Central memory CD8-positive, alpha-beta T cell (primary cell): ENCODE measurements around the gene LMO7.
"Not testable (repeated sequence)": the region's sequence is repeated elsewhere in the genome, so short reads cannot be mapped to it uniquely, and the experiment has no call there.

Source experiments
- ATAC-seq: fragments of 150-1000 bp; cut with Tn5 transposase; replicated peaks from 2 replicates; pipeline ENCODE4 v1.10.0; 2022; ENCODE audit warnings: mild to moderate bottlenecking, moderate FRiP score, moderate number of reproducible peaks; ENCODE audit not compliant: poor library complexity, severe bottlenecking; ENCODE audit errors: extremely low read depth
- DNase-seq, 2 donors: peaks; one replicate each; pipeline ENCODE4 v3.0.0; 2021; ENCODE audit warnings: low spot score in 2 of 2
- H3K27ac Mint-ChIP-seq: one replicate; pipeline ENCODE4 v1.8.0; 2022; ENCODE audit warnings: low read depth, mild to moderate bottlenecking, moderate library complexity, mixed read lengths
- H3K27me3 Mint-ChIP-seq: one replicate; pipeline ENCODE4 v1.8.0; 2022; ENCODE audit warnings: mixed read lengths
- H3K36me3 Mint-ChIP-seq: one replicate; pipeline ENCODE4 v1.8.0; 2022; ENCODE audit warnings: mild to moderate bottlenecking, moderate library complexity, mixed read lengths; ENCODE audit not compliant: insufficient read depth
- H3K4me1 Mint-ChIP-seq: one replicate; pipeline ENCODE4 v1.8.0; 2022; ENCODE audit warnings: mixed read lengths
- H3K4me3 Mint-ChIP-seq: one replicate; pipeline ENCODE4 v1.8.0; 2022; ENCODE audit warnings: mild to moderate bottlenecking, moderate library complexity, mixed read lengths
- H3K9me3 Mint-ChIP-seq: one replicate; pipeline ENCODE4 v1.8.0; 2022; ENCODE audit warnings: mixed read lengths

Gene LMO7

DNA sequence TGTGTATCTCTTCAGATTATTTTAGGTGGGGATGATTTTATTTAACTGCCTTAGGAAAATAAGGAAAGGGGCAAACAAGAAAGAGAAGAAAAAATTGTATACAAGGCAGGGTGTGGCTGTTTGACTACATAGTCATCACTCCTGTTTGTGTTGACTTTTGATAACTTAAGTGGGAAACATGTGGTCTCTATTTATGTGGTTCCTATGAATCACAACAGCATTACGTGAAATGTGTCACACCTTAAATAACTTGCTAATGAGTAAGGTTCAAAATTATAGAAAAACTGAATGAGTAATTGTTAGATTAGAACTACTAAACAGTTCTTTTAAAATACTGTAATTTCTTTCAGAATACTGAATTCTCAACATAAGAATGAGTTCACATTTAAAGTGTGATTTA is 69.3 kb downstream of the LMO7 start:
- no peaks in the 10 kb centered on the region for H3K4me1 Mint-ChIP-seq
- no peak overlapping the region for H3K27ac Mint-ChIP-seq
- H3K4me3 Mint-ChIP-seq = no peak overlapping the region
- no peaks in the 10 kb centered on the region for H3K36me3 Mint-ChIP-seq
- no peaks in the 10 kb centered on the region for H3K9me3 Mint-ChIP-seq
- ATAC-seq = peak; percentile 71
- H3K27me3 Mint-ChIP-seq = no peaks in the 10 kb centered on the region
- DNase-seq = no peak

DNA sequence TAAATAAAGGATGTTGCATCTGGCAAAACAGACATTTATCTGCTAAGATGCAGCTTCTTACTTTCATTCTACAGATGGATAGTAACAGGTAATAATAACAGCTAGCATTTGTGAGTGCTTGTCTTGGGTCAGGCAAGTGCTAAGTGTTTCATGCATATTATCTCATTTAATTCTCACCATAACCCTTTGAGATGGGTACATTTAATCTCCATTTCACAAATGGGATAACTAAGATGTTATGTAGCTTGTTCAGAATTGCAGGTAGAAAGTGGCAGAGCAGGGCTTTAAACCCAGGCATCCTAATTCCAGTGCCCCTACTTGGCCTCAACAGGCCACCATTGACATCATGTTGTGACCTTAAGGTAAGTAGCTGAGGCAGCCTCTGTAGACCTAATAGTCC is 69.8 kb downstream of the LMO7 start:
- H3K36me3 Mint-ChIP-seq = no peaks in the 10 kb centered on the region
- H3K4me3 Mint-ChIP-seq = no peak overlapping the region
- DNase-seq = no peak
- peak; percentile 24 for ATAC-seq
- no peaks in the 10 kb centered on the region for H3K4me1 Mint-ChIP-seq
- no peak overlapping the region for H3K27ac Mint-ChIP-seq
- H3K9me3 Mint-ChIP-seq = no peaks in the 10 kb centered on the region
- no peaks in the 10 kb centered on the region for H3K27me3 Mint-ChIP-seq

DNA sequence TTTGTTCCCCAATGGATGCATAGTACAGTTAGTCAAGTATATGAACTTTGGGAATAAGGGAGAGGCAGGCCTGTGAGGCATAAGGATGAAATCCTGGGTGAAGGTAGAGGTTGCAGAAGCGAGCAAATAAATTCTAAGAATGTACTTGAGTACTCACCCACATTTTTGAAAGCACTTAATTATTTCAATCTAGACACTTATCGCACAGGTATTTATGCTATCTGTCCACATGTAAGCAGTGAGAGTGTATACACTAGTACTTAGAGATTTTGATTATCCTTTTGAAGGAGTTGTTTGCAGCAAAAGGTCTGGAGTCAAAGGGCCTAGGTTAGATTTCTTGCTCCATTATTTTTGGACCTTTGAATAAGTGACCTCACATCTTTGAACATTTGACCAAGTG is 77.7 kb downstream of the LMO7 start:
- no peaks in the 10 kb centered on the region for H3K4me1 Mint-ChIP-seq
- no peaks in the 10 kb centered on the region for H3K27me3 Mint-ChIP-seq
- ATAC-seq = no peak
- H3K36me3 Mint-ChIP-seq = no peaks in the 10 kb centered on the region
- DNase-seq = no peak
- no peak overlapping the region for H3K4me3 Mint-ChIP-seq
- H3K9me3 Mint-ChIP-seq = no peaks in the 10 kb centered on the region
- H3K27ac Mint-ChIP-seq = no peak overlapping the region

DNA sequence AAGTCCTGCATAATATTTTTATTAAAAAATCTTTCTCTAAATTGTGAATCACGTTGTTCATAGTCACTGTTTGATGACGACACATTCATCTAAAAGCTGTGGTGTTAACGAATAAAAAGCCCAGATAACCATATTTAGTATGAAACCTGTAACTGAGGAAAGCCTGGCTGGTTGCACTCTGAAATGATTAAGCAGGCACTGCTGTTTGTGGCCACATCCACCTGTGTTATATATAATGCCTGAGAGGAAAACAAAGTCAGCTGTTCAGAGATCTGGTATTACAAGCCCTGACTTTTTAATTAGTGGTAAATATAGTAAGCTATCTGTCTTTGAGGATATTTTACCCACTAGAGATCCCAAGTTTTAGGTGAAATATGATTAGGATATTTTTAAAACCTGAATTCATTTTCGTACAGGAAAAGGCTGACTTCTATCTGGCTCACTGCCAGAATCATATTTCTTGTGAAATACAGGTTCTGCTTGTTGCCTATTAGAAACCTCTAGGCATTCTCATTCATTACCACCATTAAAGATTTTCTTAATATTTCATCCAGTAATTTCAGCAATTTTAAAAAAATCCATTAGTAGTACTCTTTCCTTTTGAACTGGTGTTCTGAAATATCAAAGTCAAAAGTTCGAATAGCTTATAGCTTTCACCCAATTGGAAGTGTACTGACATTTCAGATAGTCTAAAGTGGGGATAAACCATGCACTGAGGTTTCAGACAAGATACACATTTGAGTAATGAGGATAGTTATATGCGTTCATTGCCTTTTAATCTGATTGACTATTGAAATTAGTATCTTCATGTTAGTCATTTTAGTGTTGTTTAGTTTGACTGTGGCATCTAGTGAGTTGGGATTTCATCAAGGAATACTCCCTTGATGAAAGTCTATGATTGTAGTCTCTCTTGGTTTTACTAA is 79.7 kb downstream of the LMO7 start:
- Mint-ChIP-seq H3K4me1 (no peaks in the 10 kb centered on the region), H3K36me3 (no peaks in the 10 kb centered on the region), H3K27me3 (no peaks in the 10 kb centered on the region), H3K9me3 (no peaks in the 10 kb centered on the region), H3K27ac (no peak overlapping the region), H3K4me3 (no peak overlapping the region)
- no peak for ATAC-seq
- no peak for DNase-seq

DNA sequence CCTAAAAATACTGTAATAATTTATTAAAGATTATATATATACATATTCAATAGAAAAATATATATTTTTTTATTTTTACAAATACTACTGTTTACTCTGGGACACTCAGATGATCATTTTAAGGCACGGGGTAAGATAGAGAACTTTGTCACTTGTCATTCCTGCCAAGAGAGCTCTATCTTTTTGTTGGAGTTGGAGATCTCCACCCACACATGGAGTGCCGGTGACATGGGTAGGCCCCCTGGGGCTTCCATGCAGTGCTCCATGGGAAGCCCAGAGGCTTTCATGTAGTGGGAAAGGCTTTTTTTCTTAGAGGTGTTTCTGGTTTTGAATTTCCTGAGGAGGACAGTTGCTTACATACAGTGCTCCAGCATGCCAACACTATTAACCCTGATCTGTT is 81.4 kb downstream of the LMO7 start:
- Mint-ChIP-seq H3K4me1 (no peaks in the 10 kb centered on the region), H3K36me3 (no peaks in the 10 kb centered on the region), H3K4me3 (no peak overlapping the region), H3K27ac (no peak overlapping the region), H3K27me3 (no peaks in the 10 kb centered on the region), H3K9me3 (no peaks in the 10 kb centered on the region)
- DNase-seq = no peak
- ATAC-seq = no peak

DNA sequence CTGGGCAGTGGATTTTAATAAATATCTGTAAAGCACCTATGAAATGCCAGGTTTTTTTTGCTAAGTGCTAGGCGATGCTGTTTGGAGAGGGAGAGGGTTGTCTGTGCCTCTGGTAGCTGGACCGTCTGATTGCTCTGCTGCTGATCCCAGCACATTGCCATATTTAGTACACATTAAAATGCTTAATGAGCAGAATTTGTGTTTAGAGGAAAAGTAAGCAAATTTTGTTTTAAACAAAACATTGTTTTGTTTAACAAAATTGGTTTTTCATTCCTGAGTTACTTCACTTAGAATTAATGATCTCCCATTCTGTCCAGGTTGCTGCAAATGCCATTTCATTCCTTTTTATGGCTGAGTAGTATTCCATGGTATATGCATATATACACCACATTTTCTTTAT is 85.2 kb downstream of the LMO7 start:
- Mint-ChIP-seq H3K4me1 (no peaks in the 10 kb centered on the region), H3K36me3 (no peaks in the 10 kb centered on the region)

DNA sequence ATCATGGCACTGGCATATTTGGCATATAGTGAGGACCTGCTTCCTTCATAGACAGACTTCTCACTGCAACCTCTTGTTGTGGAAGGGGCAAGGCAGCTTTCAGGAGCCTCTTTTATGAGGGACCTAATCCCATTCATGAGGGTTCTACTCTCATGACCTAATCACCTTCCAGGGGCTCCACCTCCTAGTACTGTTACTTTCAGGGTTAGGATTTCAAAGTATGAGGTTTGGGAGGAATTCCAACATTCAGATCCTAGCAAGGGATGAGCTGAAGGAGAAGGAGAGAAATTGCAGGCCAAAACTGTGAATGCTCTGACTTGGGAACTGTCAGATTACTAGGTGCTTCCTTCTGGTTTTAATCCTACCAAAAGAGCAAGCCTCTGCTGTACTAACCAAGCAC is 87.8 kb downstream of the LMO7 start:
- H3K27me3 Mint-ChIP-seq = no peaks in the 10 kb centered on the region
- no peaks in the 10 kb centered on the region for H3K9me3 Mint-ChIP-seq
- DNase-seq (no peak), ATAC-seq (no peak)
- no peaks in the 10 kb centered on the region for H3K4me1 Mint-ChIP-seq
- H3K4me3 Mint-ChIP-seq = no peak overlapping the region
- no peak overlapping the region for H3K27ac Mint-ChIP-seq
- H3K36me3 Mint-ChIP-seq = peaks cover 2% of the 10 kb centered on the region

More for the DNA sequence above, 85.2 kb downstream of the LMO7 start:
- no peak overlapping the region for H3K27ac Mint-ChIP-seq
- no peak for ATAC-seq
- no peaks in the 10 kb centered on the region for H3K9me3 Mint-ChIP-seq
- H3K27me3 Mint-ChIP-seq = no peaks in the 10 kb centered on the region
- no peak overlapping the region for H3K4me3 Mint-ChIP-seq
- DNase-seq = no peak

DNA sequence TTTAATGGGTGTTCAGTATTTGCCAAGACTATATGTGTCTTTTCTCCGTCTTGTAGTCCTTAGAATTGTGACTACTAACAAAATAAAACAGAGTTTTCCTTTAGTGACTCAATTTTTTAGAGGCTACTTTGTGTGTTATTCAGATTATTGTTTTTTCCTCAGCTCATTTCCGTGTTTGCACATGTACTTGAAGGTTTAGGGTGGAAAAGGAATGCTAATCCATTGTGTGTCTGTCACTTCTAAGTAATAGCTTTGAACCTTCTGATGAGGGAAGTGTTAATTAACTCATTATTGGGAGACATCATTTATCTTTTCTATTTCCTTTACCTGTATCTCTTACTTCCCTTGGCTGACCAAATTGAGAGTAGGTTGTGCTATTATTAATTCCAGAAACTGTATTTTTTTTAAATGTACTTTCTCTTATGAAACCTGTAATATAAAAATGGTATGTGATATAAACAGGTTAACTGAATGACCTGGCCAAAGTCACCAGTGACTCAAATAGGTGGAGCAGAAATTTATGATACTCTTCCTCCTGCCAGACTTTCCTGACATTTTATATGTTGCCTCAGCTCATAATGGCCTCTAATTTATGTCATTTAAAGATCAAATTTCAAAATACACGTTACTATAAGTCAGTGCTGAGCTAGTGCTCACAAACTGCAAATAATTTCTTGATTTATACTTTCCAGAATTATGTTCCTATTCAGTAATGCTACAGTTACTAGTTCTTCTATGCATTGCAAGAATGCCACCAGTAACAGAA is 88.8 kb downstream of the LMO7 start:
- Mint-ChIP-seq H3K27me3 (no peaks in the 10 kb centered on the region), H3K4me3 (no peak overlapping the region), H3K36me3 (peaks cover 2% of the 10 kb centered on the region), H3K4me1 (no peaks in the 10 kb centered on the region), H3K27ac (no peak overlapping the region), H3K9me3 (no peaks in the 10 kb centered on the region)
- DNase-seq = no peak
- ATAC-seq = no peak

DNA sequence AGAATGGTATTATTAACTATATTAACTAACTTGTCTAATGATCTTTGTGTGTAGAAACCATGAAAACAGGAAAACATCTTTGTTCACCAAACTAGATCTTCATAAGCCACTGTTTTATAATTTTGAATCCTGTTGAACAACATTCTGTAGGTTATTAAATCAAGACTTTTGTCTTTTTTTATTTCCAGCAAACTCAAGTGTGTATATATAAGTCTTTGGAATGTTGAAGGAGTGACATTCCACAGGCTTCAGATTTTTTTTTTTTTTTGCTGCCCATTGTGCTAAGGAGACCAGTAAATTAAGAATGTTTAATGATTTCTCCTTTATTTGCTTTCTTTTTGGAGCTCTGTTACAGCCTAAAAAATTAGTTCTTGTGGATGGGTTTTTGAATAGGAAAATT is 89.6 kb downstream of the LMO7 start:
- H3K9me3 Mint-ChIP-seq = no peaks in the 10 kb centered on the region
- peaks cover 2% of the 10 kb centered on the region for H3K36me3 Mint-ChIP-seq
- H3K27ac Mint-ChIP-seq = no peak overlapping the region
- no peak for DNase-seq
- H3K4me3 Mint-ChIP-seq = no peak overlapping the region
- no peaks in the 10 kb centered on the region for H3K27me3 Mint-ChIP-seq
- no peak for ATAC-seq
- no peaks in the 10 kb centered on the region for H3K4me1 Mint-ChIP-seq

DNA sequence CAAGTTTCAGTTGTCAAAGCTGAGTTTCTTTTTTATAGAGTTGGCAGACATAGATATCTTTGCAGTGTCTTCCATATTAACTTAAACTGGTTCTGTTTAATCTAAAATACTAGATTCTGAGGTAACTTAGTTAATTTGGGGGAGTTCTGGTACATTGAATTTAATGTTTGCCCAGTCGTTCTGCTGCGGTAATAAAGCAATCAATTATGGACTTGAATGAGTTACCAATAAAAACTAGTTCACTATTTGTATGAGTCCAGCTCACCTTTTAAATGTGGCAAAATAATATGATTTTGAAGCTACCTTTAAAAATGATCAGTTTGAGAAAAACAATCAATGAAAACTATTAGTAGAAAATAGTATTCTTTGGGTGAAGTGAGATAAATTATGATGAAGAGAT is 90.2 kb downstream of the LMO7 start:
- Mint-ChIP-seq H3K4me3 (no peak overlapping the region), H3K27me3 (no peaks in the 10 kb centered on the region), H3K27ac (no peak overlapping the region), H3K36me3 (peaks cover 2% of the 10 kb centered on the region), H3K4me1 (no peaks in the 10 kb centered on the region), H3K9me3 (no peaks in the 10 kb centered on the region)
- no peak for DNase-seq
- ATAC-seq = no peak

DNA sequence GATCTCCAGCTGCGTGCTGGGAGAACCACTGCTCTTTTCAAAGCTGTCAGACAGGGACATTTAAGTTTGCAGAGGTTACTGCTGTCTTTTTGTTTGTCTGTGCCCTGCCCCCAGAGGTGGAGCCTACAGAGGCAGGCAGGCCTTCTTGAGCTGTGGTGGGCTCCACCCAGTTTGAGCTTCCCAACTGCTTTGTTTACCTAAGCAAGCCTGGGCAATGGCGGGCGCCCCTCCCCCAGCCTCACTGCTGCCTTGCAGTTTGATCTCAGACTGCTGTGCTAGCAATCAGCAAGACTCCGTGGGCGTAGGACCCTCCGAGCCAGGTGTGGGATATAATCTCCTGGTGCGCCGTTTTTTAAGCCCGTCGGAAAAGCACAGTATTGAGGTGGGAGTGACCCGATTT is 97.0 kb downstream of the LMO7 start:
- DNase-seq, H3K4me3 Mint-ChIP-seq, H3K27me3 Mint-ChIP-seq, H3K9me3 Mint-ChIP-seq, H3K4me1 Mint-ChIP-seq, ATAC-seq, H3K27ac Mint-ChIP-seq, H3K36me3 Mint-ChIP-seq: not testable (repeated sequence)

DNA sequence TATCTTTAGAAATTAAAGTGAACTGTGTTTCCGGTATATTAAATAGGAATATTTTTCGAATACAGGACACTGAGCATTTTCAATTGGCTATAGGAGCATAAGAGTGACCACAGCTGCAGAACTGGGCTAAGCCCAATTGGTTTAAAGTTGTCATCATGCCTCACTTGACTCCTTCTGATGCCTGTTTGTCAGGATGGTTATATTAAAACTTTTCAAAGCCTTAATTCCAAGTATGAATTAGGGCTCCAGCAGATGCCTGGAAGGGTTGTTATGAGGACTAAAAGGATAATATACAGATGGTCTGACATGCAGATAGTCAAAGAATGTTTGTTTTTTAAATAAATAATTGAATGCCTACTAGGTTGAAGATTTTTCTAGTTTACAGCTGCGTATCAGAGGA is 100.0 kb downstream of the LMO7 start:
- peaks cover 6% of the 10 kb centered on the region for H3K4me1 Mint-ChIP-seq
- peaks cover 5% of the 10 kb centered on the region for H3K9me3 Mint-ChIP-seq
- DNase-seq (no peak), ATAC-seq (no peak)
- H3K27ac Mint-ChIP-seq = no peak overlapping the region
- H3K27me3 Mint-ChIP-seq = no peaks in the 10 kb centered on the region
- peaks cover 6% of the 10 kb centered on the region for H3K36me3 Mint-ChIP-seq
- H3K4me3 Mint-ChIP-seq = no peak overlapping the region

DNA sequence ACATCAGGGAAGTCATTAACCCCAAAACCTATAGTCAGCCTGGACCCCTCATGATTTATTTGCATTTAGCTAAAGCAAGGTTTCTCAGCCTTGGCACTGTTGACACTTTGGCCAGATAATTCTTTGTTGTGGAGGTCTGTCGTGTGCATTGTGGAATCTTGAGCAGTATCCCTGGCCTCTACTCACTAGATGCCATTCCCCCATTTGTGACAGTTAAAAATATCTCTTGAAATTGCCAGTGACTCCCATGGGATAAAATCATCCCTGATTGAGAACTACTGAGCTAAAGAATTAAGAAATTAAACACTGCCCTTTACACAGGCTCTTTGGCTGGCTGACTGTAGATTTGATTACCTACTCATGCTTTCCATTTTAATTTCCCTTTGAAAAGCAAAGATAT is 102.7 kb downstream of the LMO7 start:
- no peak overlapping the region for H3K27ac Mint-ChIP-seq
- DNase-seq (no peak), ATAC-seq (no peak)
- no peak overlapping the region for H3K4me3 Mint-ChIP-seq
- H3K4me1 Mint-ChIP-seq = peaks cover 2% of the 10 kb centered on the region
- H3K36me3 Mint-ChIP-seq = peaks cover 6% of the 10 kb centered on the region
- no peaks in the 10 kb centered on the region for H3K27me3 Mint-ChIP-seq
- H3K9me3 Mint-ChIP-seq = peaks cover under 1% of the 10 kb centered on the region
